Heart left ventricle (tissue), 16 donors: ENCODE data around the gene ATXN7L1. TPM values are rescaled to one million over a fixed set of nuclear protein-coding genes. Genes with fewer than 3 reads are reported as not detected.

Experiments
- ATAC-seq, 4 donors: fragments of 200-7000 bp; cut with Tn5 transposase; one replicate each; pipeline ENCODE4 v1.9.1; 2020 to 2022; ENCODE audit warnings: moderate library complexity in 4 of 4, mild to moderate bottlenecking in 3 of 4, moderate number of reproducible peaks in 1 of 4
- DNase-seq, 5 donors: peaks; one replicate each; pipeline ENCODE4 v3.0.0-alpha.2; 2020
- H3K27ac ChIP-seq, 12 donors: fragments of 200-600 bp; sonication (generic) in 4 of 12; one replicate each; pipeline versions ENCODE4 v1.5.0 to v1.8.0; 2016 to 2022; ENCODE audit warnings: mild to moderate bottlenecking in 2 of 12
- H3K27me3 ChIP-seq, 9 donors: fragments of 200-600 bp; sonication (generic) in 2 of 9; one replicate each; pipeline versions ENCODE4 v1.5.1 to v1.8.0; 2016 to 2022; ENCODE audit warnings: mild to moderate bottlenecking in 3 of 9
- H3K36me3 ChIP-seq, 9 donors: fragments of 200-600 bp; sonication (generic) in 2 of 9; one replicate each; pipeline versions ENCODE4 v1.5.0 to v1.8.0; 2018 to 2022; ENCODE audit warnings: mild to moderate bottlenecking in 2 of 9
- H3K4me1 ChIP-seq, 12 donors: fragments of 200-600 bp; sonication (generic) in 4 of 12; one replicate each; pipeline versions ENCODE4 v1.5.0 to v1.8.0; 2016 to 2022; ENCODE audit warnings: mild to moderate bottlenecking in 3 of 12
- H3K4me3 ChIP-seq, 12 donors: fragments of 200-600 bp; sonication (generic) in 4 of 12; one replicate each; pipeline versions ENCODE4 v1.5.0 to v1.8.0; 2017 to 2022; ENCODE audit warnings: mild to moderate bottlenecking in 9 of 12, moderate library complexity in 4 of 12
- H3K9me3 ChIP-seq, 12 donors: fragments of 200-600 bp; sonication (generic) in 4 of 12; one replicate each; pipeline versions ENCODE4 v1.5.0 to v1.8.0; 2016 to 2022; ENCODE audit warnings: mild to moderate bottlenecking in 1 of 12
- CTCF ChIP-seq, 12 donors: fragments of 200-600 bp; sonication (generic) in 4 of 12; IDR thresholded peaks; one replicate each; pipeline versions ENCODE4 v1.5.0 to v1.8.0; 2018 to 2022; ENCODE audit warnings: antibody characterized with exemption in 12 of 12, mild to moderate bottlenecking in 5 of 12
- POLR2A ChIP-seq, 2 donors: fragments of 450-650 bp; IDR thresholded peaks; one replicate each; pipeline ENCODE4 v1.6.1; 2017; ENCODE audit warnings: antibody characterized with exemption in 2 of 2, mild to moderate bottlenecking in 2 of 2, moderate library complexity in 2 of 2
- WGBS, 4 donors: extraction: QIAGEN DNeasy Blood & Tissue Kit in 2 of 4; methylation state at CpG; one replicate each; pipeline versions ENCODE4 v1.1.5 to v1.1.7; 2013 to 2018; 5-methylcytosine and 5-hydroxymethylcytosine counted together
- intact Hi-C, 10 donors: fragments of 100-400 bp; cut with DNase I; formaldehyde crosslinking; loops; one replicate each; pipeline versions ENCODE4 v1.11.1 to v1.14.2; 2022
- polyA plus RNA-seq, 2 donors: library from polyadenylated mRNA; stranded (reverse); fragments of 200-250 nt; gene quantifications; one replicate each; pipeline ENCODE4 v1.2.3, GENCODE V29; 2013
- total RNA-seq, 9 donors: library from RNA; depleted of rRNA in 2 of 9; stranded (reverse); fragments of >200 nt in 2 of 9; fragmentation: NEBNext Ultra II Directional in 3 of 9; extraction: Animal tissue kit (Norgen Biotek cat#: 25700) in 3 of 9; gene quantifications; one replicate each; pipeline versions ENCODE4 v1.1.0 to v1.2.4, GENCODE V29; 2016 to 2023
- donor health status: ischemic (EF 13 %, LVEDD 7.1; RV severe dilation, severe dysfunction).
- donor health status: healthy with polysubstance abuse.
- donor health status: DM: no; HTN: yes; CAD: no.
- donor health status: DM: no; HTN: no; CAD: no.
- donor health status: ischemic (EF 25% LVEDD 6.9; RV normal size, moderate dysfunction).
- donor health status: ischemic (EF 25% LVEDD 5.7; RV mildly dilated, moderate dysfunction).
- donor health status: healthy.
- donor health status: DM: yes; HTN: yes; CAD: no.
- donor health status: ischemic (EF 35%, LVEDD 5.7; RV mildly dilated, moderate dysfunction).
- donor health status: nonischemic (EF 11% LVEDD 7.7; RV severe dilation, severe dysfunction).
- donor health status: DM: yes; HTN: yes; CAD: no.
- donor health status: PGD.
- donor health status: ischemic (EF 29% LVEDD 5.4; RV normal size, mild dysfunction).
- donor health status: nonischemic (EF 23%, LVEDD 6.1; RV moderate dilation, normal function).

The ATXN7L1 gene
- total and polyA plus RNA-seq, 11 donors, result 2.0 to 10.6 (median 3.6) TPM

GRCh38 chr7:105880571-105881330 lies 4.4 kb upstream of the ATXN7L1 start:
- peaks cover 0 to 3% (median 0%) of the 10 kb centered on the region in 9 donors for H3K27me3 ChIP-seq
- no peak overlapping the region for H3K4me3 ChIP-seq
- intact Hi-C loops, result no loop called here
- WGBS, 4 donors, result 63 to 71% (median 67%) methylated on average over 6 of the region's 6 CpGs
- H3K9me3 ChIP-seq, result no peaks in the 10 kb centered on the region
- H3K36me3 ChIP-seq, result no peaks in the 10 kb centered on the region
- TF ChIP-seq POLR2A (IDR thresholded peaks at IDR 0.05), result no peak
- no peak for TF ChIP-seq CTCF (IDR thresholded peaks at IDR 0.05)
- DNase-seq, result no peak
- ATAC-seq, result no peak
- H3K27ac ChIP-seq, result peak overlapping the region in 3 of 12 donors; percentile 11 to 43 (median 14)
- peaks cover 0 to 31% (median 10%) of the 10 kb centered on the region in 12 donors for H3K4me1 ChIP-seq

GRCh38 chr7:105879782-105880181 lies 3.4 kb upstream of the ATXN7L1 start:
- DNase-seq, result no peak
- ATAC-seq, result no peak
- WGBS, 4 donors, result 96 to 100% (median 98%) methylated on average over 2 of the region's 2 CpGs
- H3K4me1 ChIP-seq, result peaks cover 0 to 34% (median 10%) of the 10 kb centered on the region in 12 donors
- H3K27ac ChIP-seq, result no peak overlapping the region
- H3K4me3 ChIP-seq, result no peak overlapping the region
- H3K36me3 ChIP-seq, result no peaks in the 10 kb centered on the region
- intact Hi-C loops, result loop anchor here (5.0 to 10.0 kb wide), 12 partner anchors 75 to 403 kb away; partner anchors contain the start of gene NAMPT (in 1 of the 10)
- H3K27me3 ChIP-seq, result peaks cover 0 to 3% (median 0%) of the 10 kb centered on the region in 9 donors
- TF ChIP-seq POLR2A (IDR thresholded peaks at IDR 0.05) (no peak), CTCF (IDR thresholded peaks at IDR 0.05) (no peak)
- no peaks in the 10 kb centered on the region for H3K9me3 ChIP-seq

- TF ChIP-seq CTCF (IDR thresholded peaks at IDR 0.05) (no peak), POLR2A (IDR thresholded peaks at IDR 0.05) (no peak)
- no peak for ATAC-seq
- WGBS, 4 donors, result 91 to 98% (median 97%) methylated on average over 2 of the region's 2 CpGs
- peaks cover 0 to 34% (median 10%) of the 10 kb centered on the region in 12 donors for H3K4me1 ChIP-seq
- H3K36me3 ChIP-seq, result no peaks in the 10 kb centered on the region
- H3K9me3 ChIP-seq, result no peaks in the 10 kb centered on the region
- no peak overlapping the region for H3K4me3 ChIP-seq
- intact Hi-C loops, result loop anchor here (5.0 to 10.0 kb wide), 12 partner anchors 74 to 403 kb away; partner anchors contain the start of gene NAMPT (in 1 of the 10)
- H3K27me3 ChIP-seq, result peaks cover 0 to 3% (median 0%) of the 10 kb centered on the region in 9 donors
- DNase-seq, result no peak
- no peak overlapping the region for H3K27ac ChIP-seq
Measured at GRCh38 chr7:105878746-105879605, 2.6 kb upstream of the ATXN7L1 start.
